ENCODE data around the gene SNX12.

Gene SNX12

DNA sequence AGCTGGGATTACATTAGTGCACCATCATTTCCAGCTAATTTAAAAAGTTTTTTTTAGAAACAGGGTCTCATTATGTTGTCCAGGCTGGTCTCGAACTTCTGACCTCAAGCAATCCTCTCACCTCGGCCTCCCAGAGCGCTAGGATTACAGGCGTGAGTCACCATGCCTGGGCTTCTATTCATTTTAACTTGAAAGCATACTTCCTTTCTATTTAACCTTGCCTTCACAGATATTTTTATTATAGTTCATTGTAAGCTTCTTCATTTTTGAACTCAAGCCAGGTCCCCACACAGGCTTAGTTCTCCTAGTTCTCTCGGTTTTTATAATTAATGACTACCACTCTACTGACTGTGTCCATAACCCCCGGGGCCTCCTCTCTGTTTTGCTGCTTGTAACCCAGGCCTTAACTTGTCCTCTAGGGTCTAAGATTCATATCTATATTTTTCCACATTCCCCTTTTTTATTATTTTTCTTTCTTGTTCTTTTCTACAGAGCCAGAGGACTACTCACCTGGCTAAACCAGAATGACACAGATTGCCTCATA, 50.7 kb downstream of the SNX12 start:
- Histone ChIP-seq H3K4me3 (replicated peaks; ENCODE audit: insufficient read depth, low read length) (no peak overlapping the region), H3K27me3 (ENCODE audit: insufficient read depth, poor library complexity, severe bottlenecking) (no peaks in the 10 kb centered on the region), H3K27ac (replicated peaks) (no peak overlapping the region)
- DNase-seq (ENCODE audit: low read depth in 1 of 2, low spot score in 1 of 2): no peak
- TF ChIP-seq SPI1 (IDR thresholded peaks at IDR 0.05; ENCODE audit: borderline replicate concordance, low read depth) (no peak), POLR2AphosphoS5 (IDR thresholded peaks at IDR 0.05; ENCODE audit: low read depth) (no peak), GABPA (IDR thresholded peaks at IDR 0.05; ENCODE audit: low read depth) (no peak)
- TF ChIP-seq, protein P1, sequence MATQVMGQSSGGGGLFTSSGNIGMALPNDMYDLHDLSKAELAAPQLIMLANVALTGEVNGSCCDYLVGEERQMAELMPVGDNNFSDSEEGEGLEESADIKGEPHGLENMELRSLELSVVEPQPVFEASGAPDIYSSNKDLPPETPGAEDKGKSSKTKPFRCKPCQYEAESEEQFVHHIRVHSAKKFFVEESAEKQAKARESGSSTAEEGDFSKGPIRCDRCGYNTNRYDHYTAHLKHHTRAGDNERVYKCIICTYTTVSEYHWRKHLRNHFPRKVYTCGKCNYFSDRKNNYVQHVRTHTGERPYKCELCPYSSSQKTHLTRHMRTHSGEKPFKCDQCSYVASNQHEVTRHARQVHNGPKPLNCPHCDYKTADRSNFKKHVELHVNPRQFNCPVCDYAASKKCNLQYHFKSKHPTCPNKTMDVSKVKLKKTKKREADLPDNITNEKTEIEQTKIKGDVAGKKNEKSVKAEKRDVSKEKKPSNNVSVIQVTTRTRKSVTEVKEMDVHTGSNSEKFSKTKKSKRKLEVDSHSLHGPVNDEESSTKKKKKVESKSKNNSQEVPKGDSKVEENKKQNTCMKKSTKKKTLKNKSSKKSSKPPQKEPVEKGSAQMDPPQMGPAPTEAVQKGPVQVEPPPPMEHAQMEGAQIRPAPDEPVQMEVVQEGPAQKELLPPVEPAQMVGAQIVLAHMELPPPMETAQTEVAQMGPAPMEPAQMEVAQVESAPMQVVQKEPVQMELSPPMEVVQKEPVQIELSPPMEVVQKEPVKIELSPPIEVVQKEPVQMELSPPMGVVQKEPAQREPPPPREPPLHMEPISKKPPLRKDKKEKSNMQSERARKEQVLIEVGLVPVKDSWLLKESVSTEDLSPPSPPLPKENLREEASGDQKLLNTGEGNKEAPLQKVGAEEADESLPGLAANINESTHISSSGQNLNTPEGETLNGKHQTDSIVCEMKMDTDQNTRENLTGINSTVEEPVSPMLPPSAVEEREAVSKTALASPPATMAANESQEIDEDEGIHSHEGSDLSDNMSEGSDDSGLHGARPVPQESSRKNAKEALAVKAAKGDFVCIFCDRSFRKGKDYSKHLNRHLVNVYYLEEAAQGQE (IDR thresholded peaks at IDR 0.05; ENCODE audit: insufficient replicate concordance, low read depth): no peak
- TF ChIP-seq, protein P2, sequence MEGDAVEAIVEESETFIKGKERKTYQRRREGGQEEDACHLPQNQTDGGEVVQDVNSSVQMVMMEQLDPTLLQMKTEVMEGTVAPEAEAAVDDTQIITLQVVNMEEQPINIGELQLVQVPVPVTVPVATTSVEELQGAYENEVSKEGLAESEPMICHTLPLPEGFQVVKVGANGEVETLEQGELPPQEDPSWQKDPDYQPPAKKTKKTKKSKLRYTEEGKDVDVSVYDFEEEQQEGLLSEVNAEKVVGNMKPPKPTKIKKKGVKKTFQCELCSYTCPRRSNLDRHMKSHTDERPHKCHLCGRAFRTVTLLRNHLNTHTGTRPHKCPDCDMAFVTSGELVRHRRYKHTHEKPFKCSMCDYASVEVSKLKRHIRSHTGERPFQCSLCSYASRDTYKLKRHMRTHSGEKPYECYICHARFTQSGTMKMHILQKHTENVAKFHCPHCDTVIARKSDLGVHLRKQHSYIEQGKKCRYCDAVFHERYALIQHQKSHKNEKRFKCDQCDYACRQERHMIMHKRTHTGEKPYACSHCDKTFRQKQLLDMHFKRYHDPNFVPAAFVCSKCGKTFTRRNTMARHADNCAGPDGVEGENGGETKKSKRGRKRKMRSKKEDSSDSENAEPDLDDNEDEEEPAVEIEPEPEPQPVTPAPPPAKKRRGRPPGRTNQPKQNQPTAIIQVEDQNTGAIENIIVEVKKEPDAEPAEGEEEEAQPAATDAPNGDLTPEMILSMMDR (IDR thresholded peaks at IDR 0.05; ENCODE audit: insufficient read depth, low read length): no peak

All from HL-60 (cell line).